Peyer's patch (tissue), 4 donors: ENCODE measurements around the gene HEATR3.

Source experiments
- POLR2A ChIP-seq, 2 donors: fragments of 450-650 bp; IDR thresholded peaks; one replicate each; pipeline ENCODE4 v1.5.1; 2017; ENCODE audit warnings: antibody characterized with exemption in 2 of 2, mild to moderate bottlenecking in 2 of 2, moderate library complexity in 2 of 2
- TF ChIP-seq, protein P1 (sequence below), 6 experiments: fragments of 450-650 bp in 4 of 6; fragments of 200-600 bp in 2 of 6; sonication (generic) in 1 of 6; IDR thresholded peaks; one replicate each; pipeline ENCODE4 v1.5.1; 2017 to 2019; ENCODE audit warnings: antibody characterized with exemption in 6 of 6, mild to moderate bottlenecking in 3 of 6, moderate library complexity in 1 of 6

DNA sequence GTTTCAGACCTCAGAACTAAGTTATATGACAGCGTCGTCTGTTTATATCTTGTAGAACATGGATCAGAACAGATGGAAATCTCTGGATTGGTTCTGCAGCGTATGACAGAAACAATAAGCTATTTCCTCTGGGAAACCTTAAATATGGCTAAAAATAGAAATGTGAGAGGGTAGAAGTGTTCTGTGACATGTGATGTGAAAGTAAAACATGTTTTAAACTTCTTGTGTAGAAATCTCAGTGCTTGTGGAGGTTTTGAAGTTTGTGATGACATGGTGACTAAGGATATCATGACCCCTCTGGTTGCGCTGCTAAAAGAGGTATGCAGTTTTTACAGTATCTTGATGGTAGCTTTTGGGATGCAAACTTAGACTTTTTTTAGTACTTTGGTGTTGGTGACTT is 2.8 kb downstream of the HEATR3 start:
- TF ChIP-seq, protein P1, sequence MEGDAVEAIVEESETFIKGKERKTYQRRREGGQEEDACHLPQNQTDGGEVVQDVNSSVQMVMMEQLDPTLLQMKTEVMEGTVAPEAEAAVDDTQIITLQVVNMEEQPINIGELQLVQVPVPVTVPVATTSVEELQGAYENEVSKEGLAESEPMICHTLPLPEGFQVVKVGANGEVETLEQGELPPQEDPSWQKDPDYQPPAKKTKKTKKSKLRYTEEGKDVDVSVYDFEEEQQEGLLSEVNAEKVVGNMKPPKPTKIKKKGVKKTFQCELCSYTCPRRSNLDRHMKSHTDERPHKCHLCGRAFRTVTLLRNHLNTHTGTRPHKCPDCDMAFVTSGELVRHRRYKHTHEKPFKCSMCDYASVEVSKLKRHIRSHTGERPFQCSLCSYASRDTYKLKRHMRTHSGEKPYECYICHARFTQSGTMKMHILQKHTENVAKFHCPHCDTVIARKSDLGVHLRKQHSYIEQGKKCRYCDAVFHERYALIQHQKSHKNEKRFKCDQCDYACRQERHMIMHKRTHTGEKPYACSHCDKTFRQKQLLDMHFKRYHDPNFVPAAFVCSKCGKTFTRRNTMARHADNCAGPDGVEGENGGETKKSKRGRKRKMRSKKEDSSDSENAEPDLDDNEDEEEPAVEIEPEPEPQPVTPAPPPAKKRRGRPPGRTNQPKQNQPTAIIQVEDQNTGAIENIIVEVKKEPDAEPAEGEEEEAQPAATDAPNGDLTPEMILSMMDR (IDR thresholded peaks at IDR 0.05): no peak
- TF ChIP-seq POLR2A (IDR thresholded peaks at IDR 0.05): no peak
